GM23248 (cell line): Measurements from ENCODE around the gene ZNF143.

ENCODE experiments used
- EZH2 ChIP-seq: fragments of 200-600 bp; sonication (generic); IDR thresholded peaks from 2 replicates; pipeline ENCODE4 v1.6.1; 2018; ENCODE audit warnings: antibody characterized with exemption, mild to moderate bottlenecking; ENCODE audit not compliant: insufficient read depth, poor library complexity, severe bottlenecking
- EZH2phosphoT487 ChIP-seq: fragments of 200-600 bp; sonication (generic); IDR thresholded peaks from 2 replicates; pipeline ENCODE4 v1.6.1; 2018; ENCODE audit warnings: antibody characterized with exemption, moderate library complexity, mild to moderate bottlenecking, low read depth; ENCODE audit not compliant: insufficient read depth

- TF ChIP-seq EZH2phosphoT487 = no peak
- no peak for TF ChIP-seq EZH2
Measured at GRCh38 chr11:9573775-9574621, 113.2 kb downstream of the ZNF143 start.
